Measurements from ENCODE around the gene MGRN1.

MGRN1 gene

DNA sequence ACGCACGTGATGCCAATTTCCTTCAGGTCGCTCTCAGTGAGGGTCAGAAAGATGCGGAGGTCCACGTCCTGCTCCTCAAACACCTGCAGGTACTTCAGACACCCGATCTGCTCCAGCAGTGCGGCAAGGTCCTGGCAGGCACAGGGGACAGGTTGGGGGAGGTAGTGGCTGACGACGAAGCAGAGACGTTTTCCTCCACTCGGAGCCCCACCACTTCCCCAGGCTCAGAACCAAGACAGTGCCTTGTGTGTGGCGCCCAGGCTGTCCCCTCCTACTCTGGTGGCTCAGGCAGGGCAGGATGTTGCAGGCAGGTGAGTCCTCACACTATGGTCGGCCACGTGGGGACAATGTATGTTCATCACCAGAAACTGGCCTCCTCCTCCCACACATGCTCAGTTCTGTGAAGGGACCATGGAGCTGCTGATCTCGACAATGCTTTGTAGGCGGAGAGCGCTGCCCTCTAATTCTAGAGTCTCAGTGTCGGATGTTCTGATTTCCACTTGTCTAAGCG, 74.5 kb downstream of the MGRN1 start:
- TF ChIP-seq, protein P1, sequence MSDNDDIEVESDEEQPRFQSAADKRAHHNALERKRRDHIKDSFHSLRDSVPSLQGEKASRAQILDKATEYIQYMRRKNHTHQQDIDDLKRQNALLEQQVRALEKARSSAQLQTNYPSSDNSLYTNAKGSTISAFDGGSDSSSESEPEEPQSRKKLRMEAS (IDR thresholded peaks at IDR 0.05) = no peak
- TF ChIP-seq, protein P2, sequence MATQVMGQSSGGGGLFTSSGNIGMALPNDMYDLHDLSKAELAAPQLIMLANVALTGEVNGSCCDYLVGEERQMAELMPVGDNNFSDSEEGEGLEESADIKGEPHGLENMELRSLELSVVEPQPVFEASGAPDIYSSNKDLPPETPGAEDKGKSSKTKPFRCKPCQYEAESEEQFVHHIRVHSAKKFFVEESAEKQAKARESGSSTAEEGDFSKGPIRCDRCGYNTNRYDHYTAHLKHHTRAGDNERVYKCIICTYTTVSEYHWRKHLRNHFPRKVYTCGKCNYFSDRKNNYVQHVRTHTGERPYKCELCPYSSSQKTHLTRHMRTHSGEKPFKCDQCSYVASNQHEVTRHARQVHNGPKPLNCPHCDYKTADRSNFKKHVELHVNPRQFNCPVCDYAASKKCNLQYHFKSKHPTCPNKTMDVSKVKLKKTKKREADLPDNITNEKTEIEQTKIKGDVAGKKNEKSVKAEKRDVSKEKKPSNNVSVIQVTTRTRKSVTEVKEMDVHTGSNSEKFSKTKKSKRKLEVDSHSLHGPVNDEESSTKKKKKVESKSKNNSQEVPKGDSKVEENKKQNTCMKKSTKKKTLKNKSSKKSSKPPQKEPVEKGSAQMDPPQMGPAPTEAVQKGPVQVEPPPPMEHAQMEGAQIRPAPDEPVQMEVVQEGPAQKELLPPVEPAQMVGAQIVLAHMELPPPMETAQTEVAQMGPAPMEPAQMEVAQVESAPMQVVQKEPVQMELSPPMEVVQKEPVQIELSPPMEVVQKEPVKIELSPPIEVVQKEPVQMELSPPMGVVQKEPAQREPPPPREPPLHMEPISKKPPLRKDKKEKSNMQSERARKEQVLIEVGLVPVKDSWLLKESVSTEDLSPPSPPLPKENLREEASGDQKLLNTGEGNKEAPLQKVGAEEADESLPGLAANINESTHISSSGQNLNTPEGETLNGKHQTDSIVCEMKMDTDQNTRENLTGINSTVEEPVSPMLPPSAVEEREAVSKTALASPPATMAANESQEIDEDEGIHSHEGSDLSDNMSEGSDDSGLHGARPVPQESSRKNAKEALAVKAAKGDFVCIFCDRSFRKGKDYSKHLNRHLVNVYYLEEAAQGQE (IDR thresholded peaks at IDR 0.05; ENCODE audit: low read depth) = no peak
- TF ChIP-seq, protein P3, sequence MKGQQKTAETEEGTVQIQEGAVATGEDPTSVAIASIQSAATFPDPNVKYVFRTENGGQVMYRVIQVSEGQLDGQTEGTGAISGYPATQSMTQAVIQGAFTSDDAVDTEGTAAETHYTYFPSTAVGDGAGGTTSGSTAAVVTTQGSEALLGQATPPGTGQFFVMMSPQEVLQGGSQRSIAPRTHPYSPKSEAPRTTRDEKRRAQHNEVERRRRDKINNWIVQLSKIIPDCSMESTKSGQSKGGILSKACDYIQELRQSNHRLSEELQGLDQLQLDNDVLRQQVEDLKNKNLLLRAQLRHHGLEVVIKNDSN (IDR thresholded peaks at IDR 0.05) = no peak
- no peak for TF ChIP-seq YY1 (IDR thresholded peaks at IDR 0.05; ENCODE audit: low read depth)
- TF ChIP-seq CEBPB (IDR thresholded peaks at IDR 0.05) = no peak
- TF ChIP-seq EP300 (IDR thresholded peaks at IDR 0.05; ENCODE audit: borderline replicate concordance) = no peak
- no peak for TF ChIP-seq TAF1 (IDR thresholded peaks at IDR 0.05; ENCODE audit: low read depth)
- no peak for TF ChIP-seq FOXM1 (IDR thresholded peaks at IDR 0.05; ENCODE audit: borderline replicate concordance, low read depth)
- no peak for TF ChIP-seq EGR1 (IDR thresholded peaks at IDR 0.05)
- TF ChIP-seq ZBTB7A (IDR thresholded peaks at IDR 0.05; ENCODE audit: low read depth) = no peak
- TF ChIP-seq TEAD4 (IDR thresholded peaks at IDR 0.05) = no peak
- TF ChIP-seq NFIC (IDR thresholded peaks at IDR 0.05) = no peak
- no peak for TF ChIP-seq CREB1 (IDR thresholded peaks at IDR 0.05; ENCODE audit: low read depth)
- TF ChIP-seq RAD21 (IDR thresholded peaks at IDR 0.05; ENCODE audit: low read depth) = no peak
- no peak for TF ChIP-seq TCF12 (IDR thresholded peaks at IDR 0.05; ENCODE audit: low read depth)

DNA sequence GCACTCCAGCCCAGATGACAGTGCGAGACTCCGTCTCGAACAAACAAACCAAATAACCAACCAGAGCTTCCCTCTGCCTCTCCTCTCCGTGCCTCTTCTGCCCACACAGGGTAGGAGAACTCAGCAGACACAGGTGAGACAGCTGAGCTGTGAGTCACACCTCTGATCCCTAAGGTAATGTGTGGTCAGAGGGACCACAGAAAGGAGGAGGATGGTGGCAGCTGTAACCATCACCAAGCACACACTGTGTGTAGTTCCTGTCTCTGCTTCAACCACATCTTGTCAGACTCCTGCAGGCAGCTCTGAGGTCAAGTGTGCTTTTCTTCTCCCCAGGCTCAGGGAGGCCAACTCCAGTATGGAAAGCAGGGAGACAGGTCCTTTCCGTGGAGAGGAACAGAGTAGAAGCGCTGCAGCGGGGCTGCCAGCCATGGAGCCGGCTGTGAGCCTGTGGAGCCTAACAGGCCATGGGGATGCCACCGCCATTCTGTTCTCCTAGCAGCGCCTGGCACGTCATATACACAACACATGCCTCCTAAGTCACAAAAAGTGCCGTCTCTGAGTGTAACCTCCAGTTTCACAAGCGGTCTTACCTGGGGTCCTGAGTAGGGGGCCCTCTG, 75.9 kb downstream of the MGRN1 start:
- TF ChIP-seq CEBPB (IDR thresholded peaks at IDR 0.05) = no peak
- TF ChIP-seq RAD21 (IDR thresholded peaks at IDR 0.05; ENCODE audit: low read depth) = no peak
- TF ChIP-seq CREB1 (IDR thresholded peaks at IDR 0.05; ENCODE audit: low read depth) = no peak
- no peak for TF ChIP-seq EP300 (IDR thresholded peaks at IDR 0.05; ENCODE audit: borderline replicate concordance)
- TF ChIP-seq FOXM1 (IDR thresholded peaks at IDR 0.05; ENCODE audit: borderline replicate concordance, low read depth) = no peak
- TF ChIP-seq, protein P3 (IDR thresholded peaks at IDR 0.05) = no peak
- TF ChIP-seq ZBTB7A (IDR thresholded peaks at IDR 0.05; ENCODE audit: low read depth) = no peak
- TF ChIP-seq NFIC (IDR thresholded peaks at IDR 0.05) = no peak
- TF ChIP-seq TEAD4 (IDR thresholded peaks at IDR 0.05) = no peak
- TF ChIP-seq, protein P1 (IDR thresholded peaks at IDR 0.05) = no peak
- TF ChIP-seq, protein P2 (IDR thresholded peaks at IDR 0.05; ENCODE audit: low read depth) = no peak
- TF ChIP-seq EGR1 (IDR thresholded peaks at IDR 0.05) = no peak
- no peak for TF ChIP-seq TAF1 (IDR thresholded peaks at IDR 0.05; ENCODE audit: low read depth)
- no peak for TF ChIP-seq YY1 (IDR thresholded peaks at IDR 0.05; ENCODE audit: low read depth)
- TF ChIP-seq TCF12 (IDR thresholded peaks at IDR 0.05; ENCODE audit: low read depth) = no peak

DNA sequence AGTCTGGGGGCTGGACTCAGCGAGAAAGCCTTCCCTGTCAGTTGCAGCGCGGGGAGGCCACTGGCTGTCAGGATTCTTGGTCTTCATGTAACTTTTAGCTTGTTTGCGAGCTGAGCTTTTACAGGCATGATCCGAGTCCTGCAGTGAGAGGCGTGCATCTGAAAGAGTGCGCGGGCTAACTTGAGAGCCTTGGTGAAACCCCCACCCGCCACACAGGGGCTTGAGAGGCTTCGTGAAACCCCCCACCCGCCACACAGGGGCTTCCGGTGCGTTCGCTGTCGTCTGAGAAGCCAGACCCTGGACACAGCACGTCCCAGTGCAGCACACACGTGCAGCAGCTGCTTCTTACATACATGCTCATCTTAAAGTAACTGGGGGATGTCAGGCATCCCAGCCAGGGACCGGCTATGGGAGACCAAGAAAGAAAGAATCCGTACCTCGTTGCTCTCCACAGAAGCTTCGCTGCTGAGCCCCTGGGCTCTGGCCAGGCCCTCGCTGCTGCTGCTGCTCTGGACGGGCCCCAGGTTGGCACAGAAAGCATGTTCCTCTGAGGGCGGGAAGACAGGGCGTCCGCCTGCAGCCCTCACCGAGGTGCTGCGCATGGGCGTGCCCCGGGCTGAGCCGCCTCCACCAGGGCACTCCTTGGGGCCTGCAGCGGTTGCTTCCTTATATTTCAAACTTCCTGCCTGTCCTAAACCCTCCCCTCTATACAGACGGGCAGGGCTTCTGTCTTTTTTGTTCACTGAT, 76.5 kb downstream of the MGRN1 start:
- TF ChIP-seq EP300 (IDR thresholded peaks at IDR 0.05; ENCODE audit: borderline replicate concordance) (no peak), NFIC (IDR thresholded peaks at IDR 0.05) (no peak), CREB1 (IDR thresholded peaks at IDR 0.05; ENCODE audit: low read depth) (no peak), TEAD4 (IDR thresholded peaks at IDR 0.05) (no peak), EGR1 (IDR thresholded peaks at IDR 0.05) (no peak), RAD21 (IDR thresholded peaks at IDR 0.05; ENCODE audit: low read depth) (no peak), YY1 (IDR thresholded peaks at IDR 0.05; ENCODE audit: low read depth) (no peak), TCF12 (IDR thresholded peaks at IDR 0.05; ENCODE audit: low read depth) (no peak), TAF1 (IDR thresholded peaks at IDR 0.05; ENCODE audit: low read depth) (no peak), ZBTB7A (IDR thresholded peaks at IDR 0.05; ENCODE audit: low read depth) (no peak), FOXM1 (IDR thresholded peaks at IDR 0.05; ENCODE audit: borderline replicate concordance, low read depth) (no peak), CEBPB (IDR thresholded peaks at IDR 0.05) (no peak)
- TF ChIP-seq, protein P3 (IDR thresholded peaks at IDR 0.05) = no peak
- TF ChIP-seq, protein P1 (IDR thresholded peaks at IDR 0.05) = no peak
- TF ChIP-seq, protein P2 (IDR thresholded peaks at IDR 0.05; ENCODE audit: low read depth) = no peak

Measured in Ishikawa (cell line).